IMR-90 (cell line): ENCODE data around the gene GPR89B. TPM values are rescaled to one million over a fixed set of nuclear protein-coding genes. Genes with fewer than 3 reads are reported as not detected.
"Not testable (repeated sequence)": the region's sequence is repeated elsewhere in the genome, so short reads cannot be mapped to it uniquely, and the experiment has no call there.

Source experiments
- ATAC-seq: fragments of 200-7000 bp; cut with Tn5 transposase; 2 replicates; pipeline ENCODE4 v1.9.1; 2020; ENCODE audit warnings: low read depth, mild to moderate bottlenecking, moderate library complexity
- BruUV-seq: library from RNA; stranded (reverse); fragments of 400-500 nt; replicated peaks from 2 replicates; lab custom pipeline; 2021; lab: Mats Ljungman, UMichigan
- CTCF ChIA-PET: fragments of 300-600 bp; formaldehyde crosslinking; extraction: SDS; loops from one replicate; lab custom pipeline; 2021; ENCODE audit warnings: antibody characterized with exemption; lab: Yijun Ruan, JAX
- POLR2A ChIA-PET: fragments of 300-600 bp; sonication (Branson Sonifier 250); formaldehyde crosslinking; loops from one replicate; lab custom pipeline; 2022; ENCODE audit warnings: antibody characterized with exemption; ENCODE audit not compliant: unreplicated experiment; lab: Charles Lee
- DNase-seq: peaks from one replicate; pipeline ENCODE4 v3.0.0; 2013
- H2AFZ ChIP-seq: replicated peaks from 2 replicates; pipeline ENCODE3; 2013; ENCODE audit warnings: low read length, mild to moderate bottlenecking; ENCODE audit not compliant: poor library complexity
- H2AK5ac ChIP-seq: 2 replicates; pipeline ENCODE4 v1.6.1; 2013; ENCODE audit warnings: low read depth, low read length, inconsistent platforms
- H2AK9ac ChIP-seq: replicated peaks from 2 replicates; pipeline ENCODE3; 2013; ENCODE audit warnings: mild to moderate bottlenecking, low read depth, low read length, moderate library complexity; ENCODE audit not compliant: poor library complexity
- H2BK120ac ChIP-seq: 2 replicates; pipeline ENCODE4 v1.6.1; 2013; ENCODE audit warnings: low read depth, low read length, inconsistent platforms
- H2BK15ac ChIP-seq: 3 replicates; pipeline ENCODE4 v1.6.1; 2013; ENCODE audit warnings: low read depth, low read length, inconsistent platforms
- H2BK20ac ChIP-seq: 2 replicates; pipeline ENCODE4 v1.6.1; 2013; ENCODE audit warnings: low read depth, mild to moderate bottlenecking, inconsistent platforms, low read length, moderate library complexity
- H2BK5ac ChIP-seq: 2 replicates; pipeline ENCODE4 v1.6.1; 2013; ENCODE audit warnings: mild to moderate bottlenecking, low read depth, low read length, inconsistent platforms; ENCODE audit not compliant: poor library complexity, severe bottlenecking
- H3K14ac ChIP-seq: replicated peaks from 2 replicates; pipeline ENCODE4 v1.6.1; 2013; ENCODE audit warnings: low read depth, low read length, inconsistent platforms
- H3K18ac ChIP-seq: 2 replicates; pipeline ENCODE4 v1.6.1; 2013; ENCODE audit warnings: low read depth, low read length, control low read depth
- H3K23ac ChIP-seq: 2 replicates; pipeline ENCODE4 v1.6.1; 2013; ENCODE audit warnings: low read depth, low read length, inconsistent platforms
- H3K27ac ChIP-seq: 2 replicates; pipeline ENCODE4 v1.5.1; 2013; ENCODE audit warnings: mild to moderate bottlenecking, control low read depth, low read length; ENCODE audit not compliant: insufficient read depth
- H3K27me3 ChIP-seq: 2 replicates; pipeline ENCODE4 v1.6.1; 2013; ENCODE audit warnings: low read length; ENCODE audit not compliant: control insufficient read depth, insufficient read depth
- H3K36me3 ChIP-seq: 2 replicates; pipeline ENCODE4 v1.6.1; 2013; ENCODE audit warnings: low read length, mixed read lengths; ENCODE audit not compliant: control insufficient read depth, insufficient read depth
- H3K4ac ChIP-seq: 2 replicates; pipeline ENCODE4 v1.6.1; 2013; ENCODE audit warnings: low read depth, low read length, inconsistent platforms
- H3K4me1 ChIP-seq: 2 replicates; pipeline ENCODE4 v1.6.1; 2013; ENCODE audit warnings: low read length, mixed read lengths; ENCODE audit not compliant: control insufficient read depth, insufficient read depth
- H3K4me2 ChIP-seq: 2 replicates; pipeline ENCODE4 v1.6.1; 2013; ENCODE audit warnings: low read depth, mild to moderate bottlenecking, control low read depth, low read length, moderate library complexity
- H3K4me3 ChIP-seq: 2 replicates; pipeline ENCODE4 v1.5.1; 2013; ENCODE audit warnings: low read depth, mild to moderate bottlenecking, control low read depth, low read length, moderate library complexity; ENCODE audit not compliant: insufficient read depth
- H3K56ac ChIP-seq: 2 replicates; pipeline ENCODE4 v1.6.1; 2013; ENCODE audit warnings: low read length, inconsistent platforms; ENCODE audit not compliant: insufficient read depth; ENCODE audit errors: extremely low read depth
- H3K79me1 ChIP-seq, 2 experiments: 2 replicates each; pipeline ENCODE4 v1.6.1; 2013; ENCODE audit warnings: low read length in 2 of 2, inconsistent platforms in 1 of 2, low read depth in 1 of 2
- H3K9ac ChIP-seq: 2 replicates; pipeline ENCODE4 v1.6.1; 2013; ENCODE audit warnings: low read depth, low read length, control low read depth
- H3K9me1 ChIP-seq: 2 replicates; pipeline ENCODE4 v1.6.1; 2013; ENCODE audit warnings: low read length, inconsistent platforms; ENCODE audit not compliant: insufficient read depth
- H3K9me3 ChIP-seq: 2 replicates; pipeline ENCODE4 v1.6.1; 2013; ENCODE audit warnings: low read length; ENCODE audit not compliant: control insufficient read depth, insufficient read depth
- H4K20me1 ChIP-seq: 2 replicates; pipeline ENCODE4 v1.6.1; 2013; ENCODE audit warnings: low read length, inconsistent platforms; ENCODE audit not compliant: insufficient read depth
- H4K5ac ChIP-seq: 2 replicates; pipeline ENCODE4 v1.6.1; 2013; ENCODE audit warnings: mild to moderate bottlenecking, low read depth, low read length, control low read depth
- H4K8ac ChIP-seq, 2 experiments: 2 replicates each; pipeline ENCODE4 v1.6.1; 2013; ENCODE audit warnings: low read depth in 2 of 2, low read length in 2 of 2, control low read depth in 1 of 2, inconsistent platforms in 1 of 2
- H4K91ac ChIP-seq: 2 replicates; pipeline ENCODE4 v1.6.1; 2013; ENCODE audit warnings: low read depth, low read length, inconsistent platforms; ENCODE audit not compliant: insufficient read depth
- WGBS, 2 experiments: methylation state at CpG; one replicate each; pipeline versions ENCODE4 v1.1.5 to v1.1.7; 2013; ENCODE audit warnings: missing lambda C conversion rate in 2 of 2; ENCODE audit not compliant: insufficient read length in 1 of 2; ENCODE audit errors: extremely low coverage in 2 of 2; 5-methylcytosine and 5-hydroxymethylcytosine counted together
- dilution Hi-C: fragments of 300-500 bp; cut with HindIII; formaldehyde crosslinking; loops from one replicate; pipeline ENCODE4 v1.14.3; 2018; ENCODE audit warnings: low sequenced_read_pairs; ENCODE audit not compliant: unreplicated experiment
- in situ Hi-C: fragments of 300-500 bp; cut with MboI; formaldehyde crosslinking; loops from 3 replicates; pipeline ENCODE4 v1.14.3; 2019; ENCODE audit warnings: low sequenced_read_pairs, inconsistent platforms, mixed read lengths
- intact Hi-C: fragments of 100-400 bp; cut with micrococcal nuclease; formaldehyde crosslinking; loops from 2 replicates; pipeline ENCODE4 v1.10.0; 2022
- polyA plus RNA-seq, 3 experiments: library from polyadenylated mRNA; depleted of rRNA; stranded (reverse); fragments of >200 nt; gene quantifications; 2 replicates each; pipeline ENCODE4 v1.2.3, GENCODE V29; 2012; ENCODE audit warnings: low replicate concordance in 1 of 3
- total RNA-seq: library from RNA; depleted of rRNA; stranded (reverse); fragments of >200 nt; gene quantifications from 2 replicates; pipeline ENCODE4 v1.2.3, GENCODE V29; 2012

GPR89B gene
- total and polyA plus RNA-seq, 2 of the 4 experiments (the other 2 are of a cell fraction): 9.4 to 13.1 TPM

- ATAC-seq, H3K4me2 ChIP-seq, H2AK5ac ChIP-seq, H4K91ac ChIP-seq, H3K56ac ChIP-seq, H2BK20ac ChIP-seq, CTCF ChIA-PET, DNase-seq, H3K14ac ChIP-seq, H2BK120ac ChIP-seq, BruUV-seq, H2BK5ac ChIP-seq, H3K27me3 ChIP-seq, H4K8ac ChIP-seq, H3K4ac ChIP-seq, H3K36me3 ChIP-seq, H4K20me1 ChIP-seq, H2AFZ ChIP-seq, intact Hi-C loops, H3K9me1 ChIP-seq, H3K18ac ChIP-seq, POLR2A ChIA-PET, H3K27ac ChIP-seq, H2BK15ac ChIP-seq, dilution Hi-C loops, H3K4me3 ChIP-seq, H3K4me1 ChIP-seq, H3K9me3 ChIP-seq, H4K5ac ChIP-seq, H3K23ac ChIP-seq, H3K9ac ChIP-seq, H3K79me1 ChIP-seq, H2AK9ac ChIP-seq, in situ Hi-C loops: not testable (repeated sequence)
- WGBS, 2 experiments: no CpG with 5 or more reads among the region's 10 CpGs
These were observed 531 bp upstream of the GPR89B start for GRCh38 chr1:147927689-147928088.

DNA sequence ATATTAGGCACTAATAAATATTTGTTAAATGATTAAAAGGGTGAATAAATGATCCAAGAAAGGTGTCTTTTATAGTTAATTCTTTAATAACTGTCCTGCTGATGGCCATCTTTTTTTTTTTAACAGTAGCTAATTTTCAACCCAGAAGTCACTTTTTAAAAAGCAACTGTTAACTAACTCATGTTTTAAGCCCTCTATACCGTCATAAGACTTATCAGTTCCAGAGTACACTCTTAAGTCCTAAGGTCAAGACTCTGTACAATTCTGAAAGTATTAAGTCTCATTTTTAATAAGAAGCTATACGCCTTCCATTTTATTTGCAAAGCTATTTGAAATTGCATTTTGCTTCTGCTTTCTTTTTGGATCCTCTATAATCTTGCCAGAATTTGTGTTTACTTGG is 2.9 kb downstream of the GPR89B start:
- H3K36me3 ChIP-seq, H3K9ac ChIP-seq, dilution Hi-C loops, in situ Hi-C loops, H2BK5ac ChIP-seq, H2BK15ac ChIP-seq, H4K8ac ChIP-seq, H3K9me1 ChIP-seq, H3K23ac ChIP-seq, H3K27ac ChIP-seq, H2AK9ac ChIP-seq, H3K79me1 ChIP-seq, ATAC-seq, H3K18ac ChIP-seq, DNase-seq, H3K4me1 ChIP-seq, H4K5ac ChIP-seq, H3K4me2 ChIP-seq, POLR2A ChIA-PET, H4K91ac ChIP-seq, H2AK5ac ChIP-seq, intact Hi-C loops, BruUV-seq, CTCF ChIA-PET, H3K4me3 ChIP-seq, H2AFZ ChIP-seq, H2BK20ac ChIP-seq, H3K4ac ChIP-seq, H3K9me3 ChIP-seq, H4K20me1 ChIP-seq, H3K27me3 ChIP-seq, H3K56ac ChIP-seq, H2BK120ac ChIP-seq, H3K14ac ChIP-seq: not testable (repeated sequence)
- WGBS, 2 experiments: no CpG with 5 or more reads among the region's 2 CpGs
